SU-DHL-6 (cell line): ENCODE data around the gene FAAP100.

Source experiments
- H2AFZ ChIP-seq: fragments of 200-600 bp; sonication (generic); 2 replicates; pipeline ENCODE4 v1.6.1; 2014; ENCODE audit warnings: low read depth, mild to moderate bottlenecking, moderate library complexity, mixed read lengths, antibody characterized with exemption, low read length; ENCODE audit not compliant: severe bottlenecking
- H3F3A ChIP-seq: fragments of 200-600 bp; shearing (Covaris generic); 2 replicates; pipeline ENCODE4 v1.6.0; 2016; ENCODE audit warnings: antibody characterized with exemption, mild to moderate bottlenecking; ENCODE audit not compliant: insufficient read depth
- H3K27ac ChIP-seq: fragments of 200-600 bp; sonication (generic); 2 replicates; pipeline ENCODE4 v1.5.1; 2016; ENCODE audit warnings: low read depth, mild to moderate bottlenecking, low read length, moderate library complexity, mixed read lengths
- H3K27me3 ChIP-seq: fragments of 200-600 bp; sonication (generic), shearing (Covaris generic); 2 replicates; pipeline ENCODE4 v1.6.0; 2014; ENCODE audit warnings: mild to moderate bottlenecking, low read length
- H3K36me3 ChIP-seq: fragments of 200-600 bp; sonication (generic); 2 replicates; pipeline ENCODE4 v1.6.1; 2014; ENCODE audit warnings: mild to moderate bottlenecking, low read length, mixed read lengths
- H3K4me2 ChIP-seq: fragments of 300-600, 200-600 bp; shearing (Covaris generic), sonication (generic); 2 replicates; pipeline ENCODE4 v1.6.0; 2014; ENCODE audit warnings: low read length, low read depth, mild to moderate bottlenecking; ENCODE audit not compliant: poor library complexity, severe bottlenecking
- H3K4me3 ChIP-seq: fragments of 200-600 bp; sonication (generic); 2 replicates; pipeline ENCODE4 v1.5.1; 2014; ENCODE audit warnings: antibody characterized with exemption, low read length, mild to moderate bottlenecking, mixed read lengths; ENCODE audit not compliant: insufficient read depth, poor library complexity, severe bottlenecking
- H3K79me2 ChIP-seq: fragments of 200-600 bp; sonication (generic); 2 replicates; pipeline ENCODE4 v1.6.1; 2014; ENCODE audit warnings: mild to moderate bottlenecking, low read length, moderate library complexity; ENCODE audit not compliant: insufficient read depth
- H3K9ac ChIP-seq: fragments of 200-600 bp; sonication (generic); 2 replicates; pipeline ENCODE4 v1.7.0; 2014; ENCODE audit warnings: mild to moderate bottlenecking, low read length
- H3K9me2 ChIP-seq: fragments of 200-600 bp; sonication (generic); replicated peaks from 2 replicates; pipeline ENCODE4 v1.6.1; 2014; ENCODE audit warnings: low read length; ENCODE audit not compliant: insufficient read depth
- H3K9me3 ChIP-seq: fragments of 200-600 bp; sonication (generic); 2 replicates; pipeline ENCODE4 v1.6.1; 2014; ENCODE audit warnings: low read length, mixed read lengths; ENCODE audit not compliant: insufficient read depth
- H4K20me1 ChIP-seq: fragments of 200-600 bp; sonication (generic); 2 replicates; pipeline ENCODE4 v1.6.1; 2014; ENCODE audit warnings: low read depth, mild to moderate bottlenecking, antibody characterized with exemption, low read length, moderate library complexity, mixed read lengths
- CTCF ChIP-seq: fragments of 200-600 bp; sonication (generic); IDR thresholded peaks from one replicate; pipeline ENCODE4 v1.5.1; 2017; ENCODE audit warnings: antibody characterized with exemption, mild to moderate bottlenecking, low read length, moderate library complexity; ENCODE audit not compliant: insufficient read depth, poor library complexity, severe bottlenecking
- EZH2phosphoT487 ChIP-seq: fragments of 200-600 bp; sonication (generic), shearing (Covaris generic); conservative IDR thresholded peaks from 2 replicates; pipeline ENCODE4 v1.6.1; 2018; ENCODE audit warnings: mild to moderate bottlenecking, antibody characterized with exemption, low read length, moderate library complexity, mixed read lengths

FAAP100 gene

DNA sequence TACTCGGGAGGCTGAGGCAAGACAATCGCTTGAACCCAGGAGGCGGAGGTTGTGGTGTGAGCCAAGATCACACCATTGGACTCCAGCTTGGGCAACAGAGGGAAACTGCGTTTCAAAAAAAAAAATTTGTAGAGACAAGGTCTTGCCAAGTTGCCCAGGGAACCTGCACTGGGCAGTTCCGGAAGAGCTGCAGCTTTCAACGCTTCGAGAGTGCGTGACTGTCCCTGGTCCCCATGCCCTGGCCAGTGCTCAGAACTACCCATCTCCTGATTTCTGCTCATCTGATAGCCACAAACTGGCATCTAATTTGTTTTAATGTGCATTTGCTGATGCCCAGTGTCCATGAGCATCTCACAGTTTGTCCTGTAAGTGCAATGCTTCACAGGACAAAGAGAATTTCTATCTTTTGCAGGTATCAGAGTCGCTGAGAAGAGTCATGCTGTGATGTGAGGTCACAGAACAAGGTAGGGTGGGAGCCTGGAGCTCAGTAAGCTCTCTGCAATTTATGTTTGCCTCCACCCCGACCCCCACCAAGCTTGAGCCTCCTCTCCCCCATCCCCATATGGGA, 43.4 kb downstream of the FAAP100 start:
- Histone ChIP-seq H3K79me2 (peaks cover 24% of the 10 kb centered on the region), H3K27ac (peak overlapping the region; percentile 82; the same call in 1 of the 2 replicates), H4K20me1 (peaks cover 26% of the 10 kb centered on the region), H3K9ac (no peak overlapping the region), H3F3A (peaks cover 55% of the 10 kb centered on the region), H3K9me3 (no peaks in the 10 kb centered on the region), H3K4me2 (peak overlapping the region; percentile 74), H3K9me2 (no peaks in the 10 kb centered on the region), H3K4me3 (no peak overlapping the region), H3K36me3 (peaks cover 31% of the 10 kb centered on the region), H2AFZ (no peak overlapping the region), H3K27me3 (no peaks in the 10 kb centered on the region)
- TF ChIP-seq EZH2phosphoT487 (no peak), CTCF (no peak)

DNA sequence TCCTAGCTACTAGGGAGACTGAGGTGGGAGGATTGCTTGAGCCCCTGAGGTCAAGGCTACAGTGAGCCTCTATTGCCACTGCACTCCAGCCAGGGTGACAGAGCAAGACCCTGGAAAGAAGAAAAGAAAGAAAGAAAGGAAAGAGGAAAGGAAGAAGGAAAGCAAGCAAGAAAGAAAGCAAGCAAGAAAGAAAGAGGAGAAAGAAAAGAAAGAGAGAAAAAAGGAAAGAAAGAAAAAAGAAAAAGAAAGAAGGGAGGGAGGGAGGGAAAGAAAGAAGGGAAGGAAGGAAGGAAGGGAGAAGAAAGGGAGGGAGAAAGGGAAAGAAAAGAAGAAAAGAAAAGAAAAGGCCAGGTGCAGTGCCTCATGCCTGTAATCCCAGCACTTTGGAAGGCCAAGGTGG, 48.5 kb downstream of the FAAP100 start:
- Histone ChIP-seq H3F3A (peaks cover 15% of the 10 kb centered on the region), H2AFZ (no peak overlapping the region), H3K9me2 (no peaks in the 10 kb centered on the region), H4K20me1 (no peaks in the 10 kb centered on the region), H3K9me3 (no peaks in the 10 kb centered on the region), H3K9ac (no peak overlapping the region), H3K4me2 (no peak overlapping the region), H3K27me3 (no peaks in the 10 kb centered on the region), H3K27ac (no peak overlapping the region), H3K79me2 (no peaks in the 10 kb centered on the region), H3K36me3 (no peaks in the 10 kb centered on the region), H3K4me3 (no peak overlapping the region)
- no peak for TF ChIP-seq CTCF
- no peak for TF ChIP-seq EZH2phosphoT487

DNA sequence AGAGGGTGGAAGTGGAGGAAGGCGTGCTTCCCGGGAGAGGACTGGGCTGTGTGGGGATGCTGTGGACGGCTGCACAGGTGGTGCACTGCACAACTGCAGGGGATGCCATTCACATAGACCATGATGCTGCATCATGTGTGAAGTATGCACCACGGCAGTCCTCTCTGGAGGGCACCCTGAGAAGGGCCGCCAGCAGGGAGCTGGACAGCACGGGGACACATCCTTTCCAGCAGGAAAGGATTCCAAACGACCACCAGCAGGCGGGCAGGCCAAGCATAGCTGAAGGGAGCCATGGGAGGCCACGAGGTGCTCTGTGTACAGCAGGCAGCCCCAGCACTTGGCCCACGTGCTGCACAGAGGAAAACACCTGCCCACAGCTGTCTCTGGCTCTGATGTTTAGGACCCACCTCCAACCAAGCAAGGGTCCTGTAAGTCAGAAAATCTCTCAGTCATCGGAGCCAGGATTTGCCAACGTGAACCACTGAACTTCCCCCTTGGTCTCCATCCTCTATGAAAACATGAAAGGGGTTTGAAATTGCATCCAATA, 49.6 kb downstream of the FAAP100 start:
- no peaks in the 10 kb centered on the region for H3K36me3 ChIP-seq
- H2AFZ ChIP-seq = no peak overlapping the region
- no peak overlapping the region for H3K4me2 ChIP-seq
- H3F3A ChIP-seq = peaks cover 4% of the 10 kb centered on the region
- H3K79me2 ChIP-seq = no peaks in the 10 kb centered on the region
- no peaks in the 10 kb centered on the region for H3K9me3 ChIP-seq
- H3K4me3 ChIP-seq = no peak overlapping the region
- no peaks in the 10 kb centered on the region for H3K9me2 ChIP-seq
- no peak overlapping the region for H3K27ac ChIP-seq
- no peak overlapping the region for H3K9ac ChIP-seq
- H3K27me3 ChIP-seq = no peaks in the 10 kb centered on the region
- TF ChIP-seq EZH2phosphoT487 = no peak
- TF ChIP-seq CTCF = no peak
- no peaks in the 10 kb centered on the region for H4K20me1 ChIP-seq
